ENCODE measurements around the gene E2F1. TPM values are rescaled to one million over a fixed set of nuclear protein-coding genes. Genes with fewer than 3 reads are reported as not detected.

Gene E2F1
- total and polyA plus RNA-seq, 2 of the 4 experiments (the other 2 are of a cell fraction): 10.9 to 14.0 TPM

DNA sequence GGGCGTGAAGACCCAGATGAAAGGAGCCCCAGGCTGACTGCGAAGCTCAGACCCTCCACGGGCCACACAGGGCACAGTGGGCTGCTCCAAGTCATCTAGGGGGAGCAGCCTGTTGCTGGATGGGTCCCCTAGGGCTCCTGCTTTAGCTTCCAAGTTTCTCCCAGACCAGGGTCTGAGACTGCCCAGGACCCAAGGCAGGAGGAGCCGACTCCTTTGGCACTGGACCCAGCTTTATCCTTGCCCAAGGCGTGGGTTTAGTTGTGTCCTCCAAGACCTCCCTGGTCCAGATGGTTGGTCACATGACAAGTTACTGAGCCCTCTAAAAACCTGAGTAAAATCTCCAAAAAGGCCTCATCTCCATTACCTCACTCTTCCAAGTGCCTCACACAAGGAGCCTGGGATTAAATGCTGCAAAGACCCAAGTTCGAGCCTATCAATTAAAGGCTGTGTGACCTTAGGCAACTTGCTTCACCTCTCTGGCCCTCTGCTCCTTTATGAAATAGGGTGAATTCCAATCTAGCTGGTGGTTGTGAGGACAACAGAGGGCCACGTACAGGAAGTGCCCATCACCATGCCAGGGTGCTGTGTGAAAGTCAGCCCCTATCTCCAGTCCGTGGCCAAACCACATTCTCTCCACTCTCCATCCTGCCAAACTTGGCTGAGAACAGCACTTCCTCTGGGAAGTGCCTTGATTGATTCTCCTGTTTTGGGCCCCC, 14.5 kb downstream of the E2F1 start:
- ChIA-PET POLR2A (ENCODE audit: unreplicated experiment) (no interaction called here), CTCF (interaction anchor here (0.6 kb wide), 1 partner anchor 214 kb away, joined by 3 read pairs; no protein-coding TSS in a partner anchor)
- no peak for ATAC-seq (ENCODE audit: low read depth)
- H2AK5ac ChIP-seq (ENCODE audit: low read depth, low read length): 0 out of 2 replicates have a peak overlapping the region, but pooled peaks have one; percentile 24
- no peak overlapping the region for H4K8ac ChIP-seq (ENCODE audit: low read depth in 2 of 2, low read length in 2 of 2)
- no peaks in the 10 kb centered on the region for H3K27me3 ChIP-seq (ENCODE audit: control insufficient read depth, insufficient read depth, low read length)
- intact Hi-C loops (cut with micrococcal nuclease) (no loop called here), dilution Hi-C loops (cut with HindIII; ENCODE audit: low sequenced_read_pairs, unreplicated experiment) (no loop called here), in situ Hi-C loops (cut with MboI; ENCODE audit: low sequenced_read_pairs) (no loop called here)
- H3K4me3 ChIP-seq (ENCODE audit: insufficient read depth, low read depth, low read length): no peak overlapping the region
- H3K36me3 ChIP-seq (ENCODE audit: control insufficient read depth, insufficient read depth, low read length): peaks cover 13% of the 10 kb centered on the region
- H3K4me1 ChIP-seq (ENCODE audit: control insufficient read depth, insufficient read depth, low read length): peaks cover 32% of the 10 kb centered on the region
- no peak overlapping the region for H3K18ac ChIP-seq (ENCODE audit: low read depth, low read length)
- H2BK5ac ChIP-seq (ENCODE audit: low read depth, low read length, poor library complexity, severe bottlenecking): no peak overlapping the region
- H3K9me3 ChIP-seq (ENCODE audit: control insufficient read depth, insufficient read depth, low read length): no peaks in the 10 kb centered on the region
- 81% methylated on average over 2 of the region's 8 CpGs; no CpG with 5 or more reads in 1 of the 2 experiments for WGBS, 2 experiments (ENCODE audit: extremely low coverage in 2 of 2, insufficient read length in 1 of 2)
- H3K4me2 ChIP-seq (ENCODE audit: low read depth, low read length): no peak overlapping the region
- H3K23ac ChIP-seq (ENCODE audit: low read depth, low read length): peak overlapping the region; percentile 51; the same call in 1 of the 2 replicates
- H3K14ac ChIP-seq (replicated peaks; ENCODE audit: low read depth, low read length): no peak overlapping the region
- H4K20me1 ChIP-seq (ENCODE audit: insufficient read depth, low read length): peaks cover 22% of the 10 kb centered on the region; the same call in 1 of the 2 replicates
- H4K91ac ChIP-seq (ENCODE audit: insufficient read depth, low read depth, low read length): no peak overlapping the region
- no peak overlapping the region for H3K9ac ChIP-seq (ENCODE audit: low read depth, low read length)
- H4K5ac ChIP-seq (ENCODE audit: low read depth, low read length): no peak overlapping the region
- no peak for DNase-seq
- peaks cover 20% of the 10 kb centered on the region for H3K9me1 ChIP-seq (ENCODE audit: insufficient read depth, low read length)
- H2BK20ac ChIP-seq (ENCODE audit: low read depth, low read length): no peak overlapping the region
- BruUV-seq (replicated peaks): no TSS peak
- no peak overlapping the region for H3K4ac ChIP-seq (ENCODE audit: low read depth, low read length)
- no peak overlapping the region for H3K27ac ChIP-seq (ENCODE audit: insufficient read depth, low read length)
- H3K56ac ChIP-seq (ENCODE audit: extremely low read depth, insufficient read depth, low read length): no peak overlapping the region
- H3K79me1 ChIP-seq (ENCODE audit: low read depth in 1 of 2, low read length in 2 of 2): peaks cover 12 to 63% of the 10 kb centered on the region in 2 experiments; a peak in 3 of 4 replicates
- H2BK120ac ChIP-seq (ENCODE audit: low read depth, low read length): no peak overlapping the region
- H2AK9ac ChIP-seq (replicated peaks; ENCODE audit: low read depth, low read length, poor library complexity): peak overlapping the region; percentile 48
- H2BK15ac ChIP-seq (ENCODE audit: low read depth, low read length): no peak overlapping the region
- H2AFZ ChIP-seq (replicated peaks; ENCODE audit: low read length, poor library complexity): peak overlapping the region; percentile 46
- TF ChIP-seq RAD21 (IDR thresholded peaks at IDR 0.05; ENCODE audit: low read length) (no peak), NFE2L2 (IDR thresholded peaks at IDR 0.05; ENCODE audit: low read depth, low read length) (no peak), MXI1 (IDR thresholded peaks at IDR 0.05; ENCODE audit: borderline replicate concordance, low read depth, low read length) (no peak), MAFK (IDR thresholded peaks at IDR 0.05; ENCODE audit: low read depth, low read length) (no peak), FOS (IDR thresholded peaks at IDR 0.05; ENCODE audit: low read depth, low read length) (no peak), SMC3 (IDR thresholded peaks at IDR 0.05; ENCODE audit: low read depth, low read length) (no peak), CHD1 (IDR thresholded peaks at IDR 0.05; ENCODE audit: low read depth, low read length) (no peak), RFX5 (IDR thresholded peaks at IDR 0.05; ENCODE audit: low read depth, low read length) (no peak), CEBPB (IDR thresholded peaks at IDR 0.05; ENCODE audit: low read depth, low read length) (no peak), MAZ (IDR thresholded peaks at IDR 0.05; ENCODE audit: borderline replicate concordance, low read depth, low read length) (no peak), CTCF (conservative IDR thresholded peaks at IDR 0.05; ENCODE audit: low read depth, low read length) (no peak), POLR2A (IDR thresholded peaks at IDR 0.05; ENCODE audit: low read depth, low read length) (no peak), ELK1 (IDR thresholded peaks at IDR 0.05; ENCODE audit: borderline replicate concordance, low read depth, low read length) (no peak), BHLHE40 (IDR thresholded peaks at IDR 0.05; ENCODE audit: low read depth, low read length) (no peak)
- TF ChIP-seq, protein P1, sequence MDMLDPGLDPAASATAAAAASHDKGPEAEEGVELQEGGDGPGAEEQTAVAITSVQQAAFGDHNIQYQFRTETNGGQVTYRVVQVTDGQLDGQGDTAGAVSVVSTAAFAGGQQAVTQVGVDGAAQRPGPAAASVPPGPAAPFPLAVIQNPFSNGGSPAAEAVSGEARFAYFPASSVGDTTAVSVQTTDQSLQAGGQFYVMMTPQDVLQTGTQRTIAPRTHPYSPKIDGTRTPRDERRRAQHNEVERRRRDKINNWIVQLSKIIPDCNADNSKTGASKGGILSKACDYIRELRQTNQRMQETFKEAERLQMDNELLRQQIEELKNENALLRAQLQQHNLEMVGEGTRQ (IDR thresholded peaks at IDR 0.05; ENCODE audit: low read depth, low read length): no peak
